K562 (cell line): ENCODE data around the gene ALDH6A1. TPM values are rescaled to one million over a fixed set of nuclear protein-coding genes. Genes with fewer than 3 reads are reported as not detected.
"Not testable (repeated sequence)": the region's sequence is repeated elsewhere in the genome, so short reads cannot be mapped to it uniquely, and the experiment has no call there.

ENCODE experiments used
- ATAC-seq: fragments of 200-7000 bp; cut with Tn5 transposase; 3 replicates; pipeline ENCODE4 v1.9.1; 2020; ENCODE audit warnings: moderate library complexity
- BruUV-seq: library from RNA; stranded (reverse); fragments of 400-500 nt; replicated peaks from 2 replicates; lab custom pipeline; 2021; lab: Mats Ljungman, UMichigan
- CTCF ChIA-PET: fragments of 300-600 bp; formaldehyde crosslinking; extraction: SDS; loops from one replicate; lab custom pipeline; 2021; ENCODE audit warnings: low intra/inter-chr PET ratio; lab: Yijun Ruan, JAX
- POLR2A ChIA-PET: fragments of 300-600, 350-650 bp; sonication (Branson Sonifier 250); formaldehyde crosslinking; extraction: SDS; loops from one replicate; lab custom pipeline; 2021; ENCODE audit warnings: antibody characterized with exemption, inconsistent platforms; lab: Yijun Ruan, JAX
- DNase-seq, 4 experiments: peaks; one replicate each; pipeline versions ENCODE4 v3.0.0 to v3.0.0-alpha.2; 2011 to 2018; ENCODE audit warnings: low spot score in 3 of 4, mixed read lengths in 3 of 4; ENCODE audit errors: extremely low read depth in 1 of 4
- FAIRE-seq: peaks from 2 replicates; lab custom pipeline; 2011; peaks lifted over from hg19 to GRCh38; lab: Jason Lieb, UNC
- H2AFZ ChIP-seq: 2 replicates; pipeline ENCODE4 v1.6.0; 2011; ENCODE audit warnings: low read depth, low read length, control low read depth, inconsistent platforms
- H3K27ac ChIP-seq: fragments of 200-600 bp; 3 replicates; pipeline ENCODE4 v1.8.0; 2011; ENCODE audit warnings: low read depth, mild to moderate bottlenecking, control low read depth, inconsistent platforms, low read length, moderate library complexity, mixed read lengths; ENCODE audit errors: extremely low read depth
- H3K27me3 ChIP-seq, 2 experiments: fragments of 300-600 bp in 1 of 2; 2 replicates in 1 of 2; 3 replicates in 1 of 2; pipeline versions ENCODE4 v1.6.0 to v1.8.0; 2011; ENCODE audit warnings: inconsistent platforms in 2 of 2, low read length in 2 of 2, mild to moderate bottlenecking in 1 of 2, mixed read lengths in 1 of 2, moderate library complexity in 1 of 2; ENCODE audit not compliant: control insufficient read depth in 2 of 2, insufficient read depth in 2 of 2
- H3K36me3 ChIP-seq: fragments of 300-600 bp; 3 replicates; pipeline ENCODE4 v1.8.0; 2011; ENCODE audit warnings: mild to moderate bottlenecking, low read length, inconsistent platforms; ENCODE audit not compliant: control insufficient read depth, insufficient read depth
- H3K4me1 ChIP-seq, 2 experiments: fragments of 200-600 bp in 1 of 2; replicated peaks in 1 of 2; 2 replicates in 1 of 2; 3 replicates in 1 of 2; pipeline versions ENCODE4 v1.5.1 to v1.8.0; 2011; ENCODE audit warnings: inconsistent platforms in 2 of 2, low read length in 2 of 2, mild to moderate bottlenecking in 1 of 2, mixed read lengths in 1 of 2, moderate library complexity in 1 of 2; ENCODE audit not compliant: control insufficient read depth in 2 of 2, insufficient read depth in 2 of 2
- H3K4me2 ChIP-seq: 2 replicates; pipeline ENCODE4 v1.6.1; 2011; ENCODE audit warnings: low read length, control low read depth, inconsistent platforms, mixed read lengths; ENCODE audit not compliant: insufficient read depth
- H3K4me3 ChIP-seq: fragments of 200-600 bp; sonication (generic), shearing (Covaris generic); 2 replicates; pipeline ENCODE4 v1.5.1; 2016; ENCODE audit warnings: control low read depth, inconsistent platforms
- H3K79me2 ChIP-seq: fragments of 200-600 bp; 3 replicates; pipeline ENCODE4 v1.8.0; 2011; ENCODE audit warnings: low read length, inconsistent platforms; ENCODE audit not compliant: control insufficient read depth, insufficient read depth
- H3K9ac ChIP-seq, 2 experiments: 2 replicates each; pipeline versions ENCODE4 v1.6.0 to v1.6.1; 2011; ENCODE audit warnings: low read depth in 2 of 2, low read length in 2 of 2, control low read depth in 1 of 2, inconsistent platforms in 1 of 2, mild to moderate bottlenecking in 1 of 2, mixed read lengths in 1 of 2; ENCODE audit not compliant: insufficient read depth in 1 of 2
- H3K9me1 ChIP-seq: one replicate; pipeline ENCODE4 v1.6.0; 2011; ENCODE audit warnings: inconsistent platforms, mild to moderate bottlenecking, low read length, moderate library complexity; ENCODE audit not compliant: control insufficient read depth, insufficient read depth
- H3K9me3 ChIP-seq: replicated peaks from 2 replicates; pipeline ENCODE4 v1.5.1; 2011; ENCODE audit warnings: low read depth, low read length, inconsistent platforms; ENCODE audit not compliant: control insufficient read depth, insufficient read depth
- H4K20me1 ChIP-seq: replicated peaks from 2 replicates; pipeline ENCODE4 v1.6.1; 2011; ENCODE audit warnings: low read length, inconsistent platforms, mixed read lengths; ENCODE audit not compliant: control insufficient read depth, insufficient read depth
- BCOR ChIP-seq: fragments of 450-650 bp; IDR thresholded peaks from 2 replicates; pipeline ENCODE4 v1.6.1; 2016
- RAD21 ChIP-seq, 2 experiments: fragments of 250-450 bp in 1 of 2; fragments of 450-650 bp in 1 of 2; sonication (Bioruptor Pico) in 1 of 2; formaldehyde crosslinking in 1 of 2; IDR thresholded peaks in 1 of 2; conservative IDR thresholded peaks in 1 of 2; 2 replicates each; pipeline versions ENCODE4 v1.4.0 to v1.8.0; 2020 to 2022; ENCODE audit warnings: mild to moderate bottlenecking in 2 of 2, moderate library complexity in 1 of 2
- SMC3 ChIP-seq: conservative IDR thresholded peaks from 2 replicates; pipeline ENCODE4 v1.6.1; 2011; ENCODE audit warnings: low read depth, low read length, improper control_type of control experiment; ENCODE audit not compliant: insufficient read depth
- ZC3H11A ChIP-seq: IDR thresholded peaks from 2 replicates; pipeline ENCODE4 v1.6.1; 2012; ENCODE audit warnings: low read depth, low read length, improper control_type of control experiment
- ZNF121 ChIP-seq: sonication (generic); formaldehyde crosslinking; conservative IDR thresholded peaks from 2 replicates; pipeline ENCODE4 v1.8.0; 2022; ENCODE audit warnings: missing genetic modification reagents
- ZNF146 ChIP-seq: IDR thresholded peaks from one replicate; pipeline ENCODE4 v1.6.1; 2018; ENCODE audit warnings: missing compliant biosample characterization; ENCODE audit not compliant: unreplicated experiment
- WGBS: fragments of 100-300 bp; shearing (Covaris generic); methylation state at CpG from one replicate; pipeline ENCODE4 v1.1.6; 2016; ENCODE audit warnings: low coverage, mixed read lengths; ENCODE audit not compliant: insufficient coverage; ENCODE audit errors: missing lambda C conversion rate; 5-methylcytosine and 5-hydroxymethylcytosine counted together
- in situ Hi-C: fragments of 300-500 bp; cut with MboI; formaldehyde crosslinking; loops from 4 replicates; pipeline ENCODE4 v1.15.0; 2018; ENCODE audit warnings: inconsistent platforms, mixed read lengths
- intact Hi-C: fragments of 100-400 bp; cut with micrococcal nuclease; formaldehyde crosslinking; loops from 2 replicates; pipeline ENCODE4 v1.14.2; 2022
- polyA plus RNA-seq, 8 experiments: library from polyadenylated mRNA; depleted of rRNA in 4 of 8; stranded (reverse) in 5 of 8; unstranded in 3 of 8; fragments of >200 nt; fragmentation: Nextera tagmentation in 2 of 8; fragmentation: Illumina TruSeq in 1 of 8; extraction: Ambion mirVana in 2 of 8; extraction: Trizol in 1 of 8; gene quantifications; 2 replicates each; pipeline versions ENCODE4 v1.2.1 to v1.2.3, GENCODE V29; 2011 to 2014; ENCODE audit warnings: inconsistent platforms in 1 of 8, missing spikeins in 1 of 8
- total RNA-seq, 7 experiments: library from RNA; depleted of rRNA in 6 of 7; stranded (reverse); fragments of >200 nt in 6 of 7; fragmentation: Illumina TruSeq in 2 of 7; extraction: Trizol in 2 of 7; gene quantifications; 2 replicates each; pipeline versions ENCODE4 v1.2.1 to v1.2.3, GENCODE V29; 2011 to 2021; ENCODE audit warnings: low replicate concordance in 1 of 7
- TF ChIP-seq, protein P1 (sequence below): IDR thresholded peaks from 2 replicates; pipeline ENCODE4 v1.6.1; 2016; ENCODE audit warnings: missing genetic modification characterization, missing compliant biosample characterization
- TF ChIP-seq, protein P2 (sequence below), 3 experiments: IDR thresholded peaks in 2 of 3; conservative IDR thresholded peaks in 1 of 3; 2 replicates each; pipeline ENCODE4 v1.5.1; 2011 to 2012; ENCODE audit warnings: low read length in 3 of 3, mild to moderate bottlenecking in 3 of 3, control low read depth in 2 of 3, improper control_type of control experiment in 1 of 3, inconsistent platforms in 1 of 3, low read depth in 1 of 3, mixed read lengths in 1 of 3, moderate library complexity in 1 of 3; ENCODE audit not compliant: insufficient read depth in 2 of 3

The ALDH6A1 gene
- total and polyA plus RNA-seq, 9 of the 15 experiments (the other 6 are each of a cell fraction or from before 2014, with no cell fraction given), result 3.1 to 11.5 (median 4.6) TPM

DNA sequence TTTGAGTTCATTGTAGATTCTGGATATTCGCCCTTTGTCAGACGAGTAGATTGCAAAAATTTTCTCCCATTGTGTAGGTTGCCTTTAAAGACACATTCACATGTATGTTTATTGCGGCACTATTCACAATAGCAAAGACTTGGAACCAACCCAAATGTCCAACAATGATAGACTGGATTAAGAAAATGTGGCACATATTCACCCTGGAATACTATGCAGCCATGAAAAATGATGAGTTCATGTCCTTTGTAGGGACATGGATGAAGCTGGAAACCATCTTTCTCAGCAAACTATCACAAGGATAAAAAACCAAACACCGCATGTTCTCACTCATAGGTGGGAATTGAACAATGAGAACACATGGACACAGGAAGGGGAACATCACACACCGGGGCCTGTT, 41.2 kb upstream of the ALDH6A1 start:
- not testable (repeated sequence) for H3K9me1 ChIP-seq, H3K9ac ChIP-seq, H4K20me1 ChIP-seq, FAIRE-seq
- 85% methylated on average over 3 of the region's 5 CpGs for WGBS
- peak; percentile 63; the same call in 1 of the 2 replicates for TF ChIP-seq BCOR
- TF ChIP-seq ZNF146 (CRISPR knock-in tag), result peak; percentile 81
- TF ChIP-seq, all 486 proteins: peak for 2; not testable (repeated sequence) for 484
- H3K27ac ChIP-seq, H3K4me2 ChIP-seq, CTCF ChIA-PET, ATAC-seq, DNase-seq, H3K79me2 ChIP-seq, H3K4me3 ChIP-seq, H3K9me3 ChIP-seq, intact Hi-C loops, H2AFZ ChIP-seq, H3K36me3 ChIP-seq, H3K27me3 ChIP-seq, BruUV-seq, in situ Hi-C loops, POLR2A ChIA-PET, H3K4me1 ChIP-seq: not testable (repeated sequence)

DNA sequence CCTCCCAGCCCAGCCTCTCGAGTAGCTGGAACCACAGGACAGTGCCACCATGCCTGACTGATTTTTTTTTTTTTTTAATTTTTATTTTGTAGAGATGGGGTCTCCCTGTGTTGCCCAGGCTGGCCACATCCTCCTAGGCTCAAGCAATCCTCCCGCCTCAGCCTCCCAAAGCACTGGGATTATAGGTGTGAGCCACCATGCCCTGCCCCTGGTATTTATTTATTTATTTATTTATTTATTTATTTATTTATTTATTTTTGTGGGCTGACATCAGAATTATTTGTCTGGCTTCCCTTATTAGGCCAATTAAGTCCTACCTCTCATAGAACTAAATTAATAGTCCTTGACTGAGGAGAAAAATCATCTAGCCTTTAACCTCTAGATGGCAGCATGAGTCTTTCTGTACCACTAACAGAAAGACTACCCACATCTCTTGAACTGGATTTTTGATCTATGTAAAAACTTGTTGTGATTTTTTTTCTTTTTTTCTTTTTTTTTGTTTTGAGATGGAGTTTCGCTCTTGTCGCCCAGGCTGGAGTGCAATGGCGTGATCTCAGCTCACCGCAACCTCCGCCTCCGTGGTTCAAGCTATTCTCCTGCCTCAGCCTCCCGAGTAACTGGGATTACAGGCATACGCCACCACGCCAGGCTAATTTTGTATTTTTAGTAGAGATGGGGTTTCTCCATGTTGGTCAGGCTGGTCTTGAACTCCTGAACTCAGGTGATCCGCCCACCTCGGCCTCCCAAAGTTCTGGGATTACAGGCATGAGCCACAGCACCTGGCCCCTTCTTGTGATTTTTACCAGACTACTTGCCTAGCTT, 27.4 kb upstream of the ALDH6A1 start:
- H3K27me3 ChIP-seq, H3K9ac ChIP-seq, H3K4me3 ChIP-seq, H3K27ac ChIP-seq, H2AFZ ChIP-seq, in situ Hi-C loops, H3K36me3 ChIP-seq, H3K9me3 ChIP-seq, H3K4me1 ChIP-seq, BruUV-seq, H3K9me1 ChIP-seq, H4K20me1 ChIP-seq, H3K79me2 ChIP-seq, H3K4me2 ChIP-seq: not testable (repeated sequence)
- 69% methylated on average over 8 of the region's 13 CpGs for WGBS
- FAIRE-seq (peak; percentile 74), ATAC-seq (peak; percentile 70; the same call in 2 of the 3 replicates), DNase-seq (peak; percentile 15 to 45 (median 23))
- ChIA-PET CTCF (interaction anchor here (1.2 to 3.6 kb wide), 4 partner anchors 138 to 146 kb away, joined by 6 to 43 read pairs (median 13); no protein-coding TSS in a partner anchor), POLR2A (interaction anchor here (0.6 kb wide), 1 partner anchor 55 kb away, joined by 3 read pairs; no protein-coding TSS in a partner anchor)
- intact Hi-C loops, result loop anchor here (1.0 to 10.0 kb wide), 2 partner anchors 103 to 140 kb away; no protein-coding TSS in a partner anchor
- TF ChIP-seq, protein P1, sequence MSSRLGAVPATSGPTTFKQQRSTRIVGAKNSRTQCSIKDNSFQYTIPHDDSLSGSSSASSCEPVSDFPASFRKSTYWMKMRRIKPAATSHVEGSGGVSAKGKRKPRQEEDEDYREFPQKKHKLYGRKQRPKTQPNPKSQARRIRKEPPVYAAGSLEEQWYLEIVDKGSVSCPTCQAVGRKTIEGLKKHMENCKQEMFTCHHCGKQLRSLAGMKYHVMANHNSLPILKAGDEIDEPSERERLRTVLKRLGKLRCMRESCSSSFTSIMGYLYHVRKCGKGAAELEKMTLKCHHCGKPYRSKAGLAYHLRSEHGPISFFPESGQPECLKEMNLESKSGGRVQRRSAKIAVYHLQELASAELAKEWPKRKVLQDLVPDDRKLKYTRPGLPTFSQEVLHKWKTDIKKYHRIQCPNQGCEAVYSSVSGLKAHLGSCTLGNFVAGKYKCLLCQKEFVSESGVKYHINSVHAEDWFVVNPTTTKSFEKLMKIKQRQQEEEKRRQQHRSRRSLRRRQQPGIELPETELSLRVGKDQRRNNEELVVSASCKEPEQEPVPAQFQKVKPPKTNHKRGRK (tag), result 0 out of 2 replicates have a peak, but pooled peaks have one; percentile 10
- TF ChIP-seq RAD21 (CRISPR knock-in tag; conservative IDR thresholded peaks at IDR 0.05 in 1 of 2, IDR thresholded peaks at IDR 0.05 in 1 of 2) (peak; percentile 50 to 70), SMC3 (peak; percentile 40; the same call in 1 of the 2 replicates), ZC3H11A (peak; percentile 53; the same call in 1 of the 2 replicates), ZNF121 (CRISPR knock-in tag) (peak; percentile 49)
- TF ChIP-seq, protein P2, sequence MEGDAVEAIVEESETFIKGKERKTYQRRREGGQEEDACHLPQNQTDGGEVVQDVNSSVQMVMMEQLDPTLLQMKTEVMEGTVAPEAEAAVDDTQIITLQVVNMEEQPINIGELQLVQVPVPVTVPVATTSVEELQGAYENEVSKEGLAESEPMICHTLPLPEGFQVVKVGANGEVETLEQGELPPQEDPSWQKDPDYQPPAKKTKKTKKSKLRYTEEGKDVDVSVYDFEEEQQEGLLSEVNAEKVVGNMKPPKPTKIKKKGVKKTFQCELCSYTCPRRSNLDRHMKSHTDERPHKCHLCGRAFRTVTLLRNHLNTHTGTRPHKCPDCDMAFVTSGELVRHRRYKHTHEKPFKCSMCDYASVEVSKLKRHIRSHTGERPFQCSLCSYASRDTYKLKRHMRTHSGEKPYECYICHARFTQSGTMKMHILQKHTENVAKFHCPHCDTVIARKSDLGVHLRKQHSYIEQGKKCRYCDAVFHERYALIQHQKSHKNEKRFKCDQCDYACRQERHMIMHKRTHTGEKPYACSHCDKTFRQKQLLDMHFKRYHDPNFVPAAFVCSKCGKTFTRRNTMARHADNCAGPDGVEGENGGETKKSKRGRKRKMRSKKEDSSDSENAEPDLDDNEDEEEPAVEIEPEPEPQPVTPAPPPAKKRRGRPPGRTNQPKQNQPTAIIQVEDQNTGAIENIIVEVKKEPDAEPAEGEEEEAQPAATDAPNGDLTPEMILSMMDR (IDR thresholded peaks at IDR 0.05 in 2 of 3, conservative IDR thresholded peaks at IDR 0.05 in 1 of 3; ENCODE audit: insufficient read depth in 2 of 3, low read depth in 1 of 3, low read length in 3 of 3), result peak in 2 of 3 experiments; percentile 39 to 70; a peak in 3 of 6 replicates
